Measurements from ENCODE around the gene ACKR1. TPM values are rescaled to one million over a fixed set of nuclear protein-coding genes. Genes with fewer than 3 reads are reported as not detected.

Gene ACKR1
- polyA plus RNA-seq, 1 donor: 6.5 TPM

DNA sequence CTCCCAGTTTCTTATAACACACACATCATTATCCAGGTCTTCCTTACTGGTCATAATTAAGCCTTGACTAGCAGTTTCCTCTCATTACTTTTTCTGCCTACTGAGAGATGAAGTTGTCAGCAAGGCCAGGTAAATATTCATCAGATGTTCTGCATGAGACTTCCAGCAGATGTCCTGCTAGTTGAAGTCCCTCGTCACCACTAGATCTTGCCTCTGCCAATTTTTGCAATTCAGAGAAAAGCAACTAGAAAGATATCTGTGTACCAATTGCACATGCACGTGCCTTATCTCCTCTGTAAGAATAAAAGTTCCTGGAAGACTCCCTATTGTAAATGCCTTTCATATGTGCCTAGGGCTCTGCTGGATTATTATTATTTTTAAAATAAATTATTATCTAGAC is 18.3 kb downstream of the ACKR1 start:
- DNase-seq: no peak

DNA sequence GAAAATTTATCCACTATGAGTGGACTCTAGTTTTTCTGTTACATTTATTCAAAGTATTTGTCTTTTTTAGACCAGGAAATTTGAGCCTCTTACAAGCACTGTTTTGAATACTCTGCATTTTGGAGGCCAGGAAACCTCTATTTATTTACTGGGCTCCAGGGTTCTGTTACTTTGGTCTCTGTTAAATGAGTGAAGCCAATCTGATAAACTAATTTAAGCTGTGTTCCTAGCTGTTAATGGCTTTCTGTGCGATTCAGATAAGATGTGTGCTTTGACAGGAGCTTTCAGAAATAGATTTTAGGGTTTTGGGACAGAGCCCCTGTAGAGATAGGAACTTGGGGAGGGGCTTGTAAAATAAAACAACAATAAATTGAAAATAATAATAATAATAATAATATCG is 23.9 kb downstream of the ACKR1 start:
- DNase-seq: no peak

DNA sequence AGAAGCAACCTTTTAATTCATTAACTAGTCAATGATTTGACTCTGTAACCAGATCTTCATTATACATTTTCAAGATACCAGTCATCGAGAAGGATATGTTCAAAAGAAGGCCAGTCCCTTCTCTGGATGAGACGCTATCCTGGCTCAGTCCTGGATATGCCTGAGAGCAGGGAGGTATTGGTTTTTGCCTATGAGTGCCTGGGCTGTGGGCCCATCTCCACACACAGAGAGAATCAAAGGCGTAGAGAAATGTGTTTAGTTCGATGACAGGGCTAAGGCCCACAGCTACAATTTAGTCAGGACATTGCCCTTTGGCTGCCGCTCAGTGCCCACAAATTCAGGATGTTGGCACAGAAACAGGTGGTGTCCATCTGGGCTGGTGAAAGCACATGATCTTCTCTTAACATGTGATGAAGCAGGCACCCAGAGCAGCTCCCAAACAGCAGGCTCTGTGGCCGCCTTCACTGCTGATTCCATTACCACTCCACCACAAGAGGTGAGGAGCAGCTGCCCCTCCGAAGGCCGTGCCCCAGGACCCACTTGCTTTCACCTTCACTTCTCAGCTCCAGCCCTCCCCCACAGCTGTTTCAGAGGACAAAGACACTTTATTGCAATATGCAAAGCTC is 24.7 kb downstream of the ACKR1 start:
- DNase-seq: no peak

DNA sequence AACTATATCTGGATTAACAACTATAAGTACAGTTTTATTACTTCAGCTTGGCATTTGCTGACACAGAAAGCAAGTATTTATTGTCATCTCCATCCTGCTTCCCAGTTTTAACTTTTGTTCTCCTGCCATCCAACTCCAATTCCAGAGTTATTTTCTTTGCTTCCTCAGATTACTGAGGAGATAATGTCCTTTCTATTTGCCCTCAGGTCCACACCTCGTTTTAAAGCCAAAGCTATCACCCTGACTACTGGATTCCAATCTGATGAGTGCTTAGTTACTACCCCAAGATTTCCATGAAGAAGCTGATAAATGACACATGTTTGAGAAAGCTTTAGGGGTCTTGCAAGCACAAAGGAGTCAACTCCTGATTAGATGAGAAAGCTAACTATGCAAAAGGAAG is 25.2 kb downstream of the ACKR1 start:
- no peak for DNase-seq

DNA sequence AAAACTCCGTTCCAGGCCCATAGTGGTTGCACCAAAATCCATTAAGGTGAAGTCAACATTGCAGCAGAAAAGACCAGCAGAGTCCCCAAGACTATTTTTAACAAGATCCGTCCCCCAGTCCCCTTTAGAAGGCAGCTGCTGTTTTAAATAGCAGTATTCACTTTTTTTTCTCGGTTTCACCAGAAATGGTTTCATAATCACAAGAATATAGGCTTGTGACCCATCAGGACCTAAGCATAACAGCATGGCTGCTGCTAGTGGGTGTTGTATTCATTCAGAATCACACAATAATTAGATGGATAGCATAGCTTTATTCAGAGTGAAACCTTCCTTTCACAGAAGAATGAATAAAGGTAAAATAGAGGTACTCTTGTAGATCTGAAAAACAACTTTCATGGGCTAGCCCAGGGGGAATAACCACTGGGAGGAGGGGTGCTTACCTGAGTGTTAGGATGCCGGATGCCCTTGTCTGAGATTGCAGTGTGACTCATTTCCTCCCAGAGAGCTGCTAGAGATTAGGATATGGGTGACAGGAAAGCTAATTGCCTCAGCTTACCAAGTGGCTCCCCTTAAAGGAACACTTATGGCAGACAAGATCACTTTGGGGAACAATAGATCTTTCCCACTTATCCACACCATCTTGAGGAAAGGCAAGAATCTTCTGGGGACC is 35.0 kb downstream of the ACKR1 start:
- DNase-seq: no peak

DNA sequence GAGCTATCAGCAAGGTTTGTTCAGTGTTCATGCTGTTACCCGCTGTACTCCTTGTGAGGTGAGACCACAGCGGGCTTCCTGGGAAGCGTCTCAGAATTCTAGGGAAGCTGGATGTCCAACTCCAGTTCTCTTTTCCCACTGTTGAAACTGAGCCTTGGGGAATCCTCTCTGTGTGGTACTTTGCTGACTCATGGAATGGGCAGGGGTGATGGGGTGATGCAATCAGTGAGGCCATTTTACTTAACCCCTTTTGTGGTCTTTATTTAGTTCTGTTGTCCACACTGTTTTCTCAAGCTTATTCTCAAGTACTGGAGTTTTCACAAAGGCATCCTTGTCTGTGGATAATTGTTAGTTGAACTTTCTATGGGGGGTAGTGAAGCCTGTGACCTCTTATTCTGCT is 42.6 kb downstream of the ACKR1 start:
- DNase-seq: no peak

DNA sequence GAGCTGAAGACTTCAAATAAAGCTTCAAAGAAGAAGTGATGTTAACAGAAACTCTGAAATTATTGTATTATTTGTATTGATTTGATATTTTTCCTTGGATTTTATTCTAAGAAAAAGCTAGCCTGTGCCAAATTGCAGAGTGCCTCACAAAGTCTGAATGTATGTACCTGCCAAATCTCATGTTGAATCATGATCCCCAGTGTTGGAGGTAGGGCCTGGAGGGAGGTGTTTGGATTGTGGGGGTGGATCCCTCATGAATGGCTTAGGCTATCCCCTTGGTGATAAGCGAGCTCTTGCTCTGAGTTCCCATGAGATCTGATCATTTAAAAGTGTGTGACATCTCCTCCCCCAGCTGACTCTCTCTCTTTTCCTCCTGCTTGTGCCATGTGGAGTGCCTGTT is 43.6 kb downstream of the ACKR1 start:
- no peak for DNase-seq

DNA sequence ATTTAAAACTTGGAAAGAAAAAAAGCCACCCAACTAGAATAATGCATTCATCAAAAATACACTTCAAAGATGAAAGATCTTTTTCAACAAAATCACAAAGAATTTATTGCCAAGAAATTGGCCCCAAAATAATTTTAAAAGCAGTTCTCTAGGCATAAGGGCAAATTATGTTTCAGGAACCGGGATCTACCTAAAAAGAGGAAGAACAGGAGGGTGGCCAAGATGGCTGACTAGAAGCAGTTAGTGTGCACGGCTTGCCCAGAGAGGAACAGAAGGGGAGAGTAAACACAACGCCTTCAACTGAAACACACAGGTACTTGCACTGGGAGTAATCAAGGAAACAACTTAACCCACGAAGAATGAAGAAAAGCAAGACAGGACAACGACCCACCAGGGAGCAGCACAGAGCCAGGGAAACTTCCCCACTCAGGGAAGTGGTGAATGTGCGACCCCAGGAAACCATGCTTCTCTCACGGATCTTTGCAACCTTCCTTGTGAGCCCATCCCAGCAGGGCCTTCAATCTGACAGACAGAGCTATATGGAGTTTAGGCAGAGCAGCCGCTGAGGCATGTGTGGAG is 46.1 kb downstream of the ACKR1 start:
- DNase-seq: no peak

Other genes with a start within 250 kb of the ACKR1 start
- 32.2 TPM for gene IFI16, start 195.0 kb upstream of the ACKR1 start, polyA plus RNA-seq (ENCODE audit: insufficient read length)
- 0.40 TPM for gene AIM2, start 128.1 kb upstream of the ACKR1 start, polyA plus RNA-seq (ENCODE audit: insufficient read length)
- gene CADM3, start 33.3 kb upstream of the ACKR1 start, polyA plus RNA-seq (ENCODE audit: insufficient read length): 0.92 TPM
- gene FCER1A, start 97.5 kb downstream of the ACKR1 start, polyA plus RNA-seq (ENCODE audit: insufficient read length): 0.50 TPM
- gene OR10J4, start 227.3 kb downstream of the ACKR1 start, polyA plus RNA-seq (ENCODE audit: insufficient read length): not detected
- gene OR10J1, start 234.8 kb downstream of the ACKR1 start, polyA plus RNA-seq (ENCODE audit: insufficient read length): not detected

Measured in hindlimb muscle (tissue), 1 donor.